CD4-positive, alpha-beta T cell (primary cell): ENCODE data around the gene FHOD3. TPM values are rescaled to one million over a fixed set of nuclear protein-coding genes. Genes with fewer than 3 reads are reported as not detected.

Experiments
- ATAC-seq: fragments of 200-7000 bp; cut with Tn5 transposase; one replicate; pipeline ENCODE4 v1.10.0; 2022; ENCODE audit warnings: mild to moderate bottlenecking; ENCODE audit not compliant: poor library complexity
- CTCF ChIA-PET: fragments of 350-600 bp; sonication (Branson Sonifier 250); formaldehyde crosslinking; loops from one replicate; lab custom pipeline; 2021; ENCODE audit warnings: antibody characterized with exemption, inconsistent platforms; lab: Charles Lee
- POLR2A ChIA-PET: fragments of 350-600 bp; sonication (Branson Sonifier 250); formaldehyde crosslinking; loops from one replicate; lab custom pipeline; 2021; ENCODE audit warnings: antibody characterized with exemption, inconsistent platforms; lab: Charles Lee
- DNase-seq, 14 experiments: peaks; one replicate each; pipeline ENCODE4 v3.0.0-alpha.2; 2013 to 2020; ENCODE audit warnings: mixed read lengths in 2 of 14
- H3K27ac ChIP-seq, 2 donors: one replicate each; pipeline versions ENCODE4 v1.5.1 to v1.7.0; 2013; ENCODE audit warnings: low read length in 2 of 2, low read depth in 1 of 2, mild to moderate bottlenecking in 1 of 2
- H3K27me3 ChIP-seq, 2 experiments: 1 replicate in 1 of 2; 2 replicates in 1 of 2; pipeline versions ENCODE4 v1.6.1 to v1.7.0; 2013; ENCODE audit warnings: low read length in 2 of 2, control low read depth in 1 of 2, mild to moderate bottlenecking in 1 of 2, moderate library complexity in 1 of 2; ENCODE audit not compliant: insufficient read depth in 2 of 2, control insufficient read depth in 1 of 2
- H3K36me3 ChIP-seq: one replicate; pipeline ENCODE4 v1.6.1; 2013; ENCODE audit warnings: low read length, control low read depth; ENCODE audit not compliant: insufficient read depth
- H3K4me1 ChIP-seq: one replicate; pipeline ENCODE4 v1.6.1; 2013; ENCODE audit warnings: low read length, control low read depth; ENCODE audit not compliant: insufficient read depth
- H3K4me3 ChIP-seq: one replicate; pipeline ENCODE4 v1.5.1; 2013; ENCODE audit warnings: mild to moderate bottlenecking, low read length, moderate library complexity
- H3K9me3 ChIP-seq, 2 experiments: 1 replicate in 1 of 2; 2 replicates in 1 of 2; pipeline versions ENCODE4 v1.6.1 to v1.7.0; 2013; ENCODE audit warnings: low read length in 2 of 2, mild to moderate bottlenecking in 2 of 2, control low read depth in 1 of 2, moderate library complexity in 1 of 2; ENCODE audit not compliant: control insufficient read depth in 1 of 2, insufficient read depth in 1 of 2
- H3K27ac Mint-ChIP-seq: one replicate; pipeline ENCODE4 v1.8.0; 2020; ENCODE audit warnings: mixed read lengths
- H3K27me3 Mint-ChIP-seq: one replicate; pipeline ENCODE4 v1.8.0; 2021; ENCODE audit warnings: mixed read lengths
- H3K36me3 Mint-ChIP-seq: one replicate; pipeline ENCODE4 v1.8.0; 2021; ENCODE audit warnings: low read depth, mixed read lengths
- H3K4me1 Mint-ChIP-seq: one replicate; pipeline ENCODE4 v1.8.0; 2021; ENCODE audit warnings: low read depth, mixed read lengths
- H3K4me3 Mint-ChIP-seq: one replicate; pipeline ENCODE4 v1.8.0; 2020; ENCODE audit warnings: mild to moderate bottlenecking, mixed read lengths
- H3K9me3 Mint-ChIP-seq: one replicate; pipeline ENCODE4 v1.8.0; 2020; ENCODE audit warnings: mixed read lengths
- intact Hi-C, 2 experiments: fragments of 100-400 bp; cut with DNase I in 1 of 2; cut with micrococcal nuclease in 1 of 2; formaldehyde crosslinking; loops; one replicate each; pipeline versions ENCODE4 v1.15.1 to v1.9.0; 2023 to 2025; cut with DNase I, micrococcal nuclease
- total RNA-seq, 174 experiments: library from RNA in 2 of 174; stranded (reverse) in 2 of 174; gene quantifications; one replicate each; pipeline ENCODE4 v1.2.3 and lab custom pipeline; 2021 to 2026
- TF ChIP-seq, protein P1 (sequence below): fragments of 200-600 bp; IDR thresholded peaks from one replicate; pipeline ENCODE4 v1.8.0; 2022; ENCODE audit warnings: antibody characterized with exemption, mild to moderate bottlenecking

Gene FHOD3
- total RNA-seq, 2 experiments from 2014 or later, result not detected

DNA sequence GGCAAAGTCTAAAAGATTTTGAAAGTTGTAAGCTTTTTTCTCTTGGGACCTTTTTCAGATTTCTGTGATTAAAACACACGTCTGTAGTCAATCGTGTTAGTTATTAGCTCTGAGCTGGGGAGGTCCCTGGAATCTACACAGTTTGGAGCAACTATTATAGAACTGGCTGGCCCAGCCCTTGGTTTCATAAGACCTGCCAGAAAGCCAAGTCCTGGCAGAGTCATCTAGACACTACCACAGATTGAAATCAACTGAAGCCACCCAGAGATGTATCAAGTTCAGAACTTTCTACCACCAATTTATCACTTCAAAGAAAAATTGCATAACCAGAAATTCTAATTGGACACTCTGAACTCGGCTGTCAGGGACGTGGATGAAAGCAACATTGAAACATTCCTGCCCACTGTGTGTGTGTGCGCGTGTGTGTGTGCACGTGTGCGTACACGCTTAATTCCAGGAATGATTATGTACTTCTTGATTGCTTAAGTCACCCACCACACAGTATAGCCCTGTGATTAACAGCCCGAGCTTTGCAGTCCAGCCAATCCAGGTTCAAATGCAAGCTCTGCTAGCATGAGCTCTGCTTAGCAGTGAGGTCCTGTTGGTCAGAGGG, 405.0 kb downstream of the FHOD3 start:
- no peaks in the 10 kb centered on the region for H3K9me3 Mint-ChIP-seq
- H3K27me3 Mint-ChIP-seq, result peaks cover 52% of the 10 kb centered on the region
- Histone ChIP-seq H3K4me1 (no peaks in the 10 kb centered on the region), H3K9me3 (no peaks in the 10 kb centered on the region), H3K36me3 (no peaks in the 10 kb centered on the region), H3K27me3 (peaks cover 0 to 4% of the 10 kb centered on the region in 2 experiments), H3K4me3 (no peak overlapping the region), H3K27ac (no peak overlapping the region)
- no peak overlapping the region for H3K4me3 Mint-ChIP-seq
- H3K27ac Mint-ChIP-seq, result no peak overlapping the region
- H3K36me3 Mint-ChIP-seq, result no peaks in the 10 kb centered on the region
- DNase-seq, result no peak
- ChIA-PET CTCF (no interaction called here), POLR2A (no interaction called here)
- TF ChIP-seq, protein P1, sequence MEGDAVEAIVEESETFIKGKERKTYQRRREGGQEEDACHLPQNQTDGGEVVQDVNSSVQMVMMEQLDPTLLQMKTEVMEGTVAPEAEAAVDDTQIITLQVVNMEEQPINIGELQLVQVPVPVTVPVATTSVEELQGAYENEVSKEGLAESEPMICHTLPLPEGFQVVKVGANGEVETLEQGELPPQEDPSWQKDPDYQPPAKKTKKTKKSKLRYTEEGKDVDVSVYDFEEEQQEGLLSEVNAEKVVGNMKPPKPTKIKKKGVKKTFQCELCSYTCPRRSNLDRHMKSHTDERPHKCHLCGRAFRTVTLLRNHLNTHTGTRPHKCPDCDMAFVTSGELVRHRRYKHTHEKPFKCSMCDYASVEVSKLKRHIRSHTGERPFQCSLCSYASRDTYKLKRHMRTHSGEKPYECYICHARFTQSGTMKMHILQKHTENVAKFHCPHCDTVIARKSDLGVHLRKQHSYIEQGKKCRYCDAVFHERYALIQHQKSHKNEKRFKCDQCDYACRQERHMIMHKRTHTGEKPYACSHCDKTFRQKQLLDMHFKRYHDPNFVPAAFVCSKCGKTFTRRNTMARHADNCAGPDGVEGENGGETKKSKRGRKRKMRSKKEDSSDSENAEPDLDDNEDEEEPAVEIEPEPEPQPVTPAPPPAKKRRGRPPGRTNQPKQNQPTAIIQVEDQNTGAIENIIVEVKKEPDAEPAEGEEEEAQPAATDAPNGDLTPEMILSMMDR, result no peak
- no peaks in the 10 kb centered on the region for H3K4me1 Mint-ChIP-seq
- intact Hi-C loops, result loop anchor here in 1 of 2 experiments (5.0 kb wide), 1 partner anchor 50 kb away; no protein-coding TSS in a partner anchor
- ATAC-seq, result no peak

DNA sequence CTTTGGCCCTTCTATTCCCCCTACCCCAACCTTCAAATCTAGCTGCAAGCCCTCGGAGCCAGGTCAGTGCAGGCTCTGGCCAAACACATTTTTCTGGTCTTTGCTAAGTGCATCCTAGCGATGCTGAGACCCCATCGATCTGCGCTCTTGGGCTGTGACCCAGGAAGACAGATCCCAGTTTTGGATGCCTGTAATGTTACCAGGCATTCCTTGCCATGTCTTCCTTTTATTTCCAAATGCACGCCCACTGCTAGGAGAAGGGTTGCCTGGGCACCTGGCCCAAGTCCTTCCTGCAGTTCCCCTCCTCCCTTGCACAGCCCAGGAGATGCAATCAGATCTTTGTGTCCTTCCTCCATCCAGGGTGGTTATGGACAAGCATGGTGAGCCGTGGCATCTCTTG, 406.6 kb downstream of the FHOD3 start:
- DNase-seq (no peak), ATAC-seq (no peak)
- peaks cover 5 to 9% of the 10 kb centered on the region in 2 experiments for H3K27me3 ChIP-seq
- H3K36me3 ChIP-seq, result no peaks in the 10 kb centered on the region
- no peak overlapping the region for H3K4me3 ChIP-seq
- Mint-ChIP-seq H3K9me3 (no peaks in the 10 kb centered on the region), H3K27ac (no peak overlapping the region), H3K27me3 (peaks cover 59% of the 10 kb centered on the region), H3K4me3 (no peak overlapping the region), H3K36me3 (no peaks in the 10 kb centered on the region), H3K4me1 (no peaks in the 10 kb centered on the region)
- intact Hi-C loops, result loop anchor here in 1 of 2 experiments (5.0 kb wide), 1 partner anchor 48 kb away; no protein-coding TSS in a partner anchor
- CTCF ChIA-PET, result no interaction called here
- H3K27ac ChIP-seq, result no peak overlapping the region
- peaks cover 0 to 3% of the 10 kb centered on the region in 2 experiments for H3K9me3 ChIP-seq
- no peaks in the 10 kb centered on the region for H3K4me1 ChIP-seq
- TF ChIP-seq, protein P1, result no peak
- POLR2A ChIA-PET, result no interaction called here

DNA sequence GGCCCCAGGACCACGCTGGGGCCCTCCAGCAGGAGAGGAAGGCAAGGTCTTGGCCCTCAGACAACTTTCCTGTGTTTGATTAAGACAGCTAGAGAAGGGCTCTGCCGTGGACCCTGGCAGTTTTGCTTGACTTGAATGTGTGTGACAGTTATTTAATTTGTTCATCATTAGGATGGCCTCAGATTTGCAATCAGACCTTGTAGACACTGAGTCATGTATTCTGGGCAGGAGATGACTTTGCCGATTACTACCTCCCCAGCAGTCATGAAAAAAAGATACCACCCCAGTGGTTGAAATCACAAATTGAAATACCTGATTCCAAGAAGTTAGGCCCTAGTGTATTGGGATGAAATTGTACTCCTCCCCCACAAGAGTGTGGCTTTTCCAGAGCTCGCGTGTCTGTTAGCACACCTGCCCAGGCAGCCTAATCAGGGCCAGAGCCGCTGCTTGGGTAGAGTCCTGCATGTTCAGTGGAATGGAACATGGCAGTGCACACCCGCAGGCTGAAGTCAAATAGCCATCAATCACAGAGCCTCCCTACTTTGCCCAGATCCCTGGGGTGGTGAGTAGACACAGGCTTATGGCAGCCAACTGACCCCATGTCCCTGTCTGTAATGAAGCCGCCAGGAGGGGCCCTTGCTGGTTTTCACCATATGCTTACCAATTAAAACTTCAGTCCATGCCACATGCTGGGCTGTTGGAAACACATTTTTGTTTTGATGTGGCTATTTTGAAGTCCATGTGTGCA, 408.8 kb downstream of the FHOD3 start:
- ATAC-seq, result no peak
- no peaks in the 10 kb centered on the region for H3K36me3 ChIP-seq
- no peak overlapping the region for H3K4me3 ChIP-seq
- intact Hi-C loops, result no loop called here
- H3K9me3 Mint-ChIP-seq, result no peaks in the 10 kb centered on the region
- no peaks in the 10 kb centered on the region for H3K36me3 Mint-ChIP-seq
- H3K27me3 Mint-ChIP-seq, result peaks cover 45% of the 10 kb centered on the region
- H3K4me1 ChIP-seq, result no peaks in the 10 kb centered on the region
- peaks cover 0 to 5% of the 10 kb centered on the region in 2 experiments for H3K9me3 ChIP-seq
- TF ChIP-seq, protein P1, result no peak
- no peak for DNase-seq
- peaks cover 8 to 9% of the 10 kb centered on the region in 2 experiments for H3K27me3 ChIP-seq
- no peaks in the 10 kb centered on the region for H3K4me1 Mint-ChIP-seq
- H3K27ac ChIP-seq, result no peak overlapping the region
- POLR2A ChIA-PET, result no interaction called here
- no peak overlapping the region for H3K27ac Mint-ChIP-seq
- CTCF ChIA-PET, result no interaction called here
- no peak overlapping the region for H3K4me3 Mint-ChIP-seq
